Stomach smooth muscle (tissue), 2 donors: Measurements from ENCODE around the gene CCDC34.

ENCODE experiments used
- H3K27ac ChIP-seq: one replicate; pipeline ENCODE4 v1.7.0; 2013; ENCODE audit warnings: mild to moderate bottlenecking, low read length, inconsistent platforms
- H3K27me3 ChIP-seq, 2 donors: one replicate each; pipeline ENCODE4 v1.7.0; 2013; ENCODE audit warnings: low read length in 2 of 2; ENCODE audit not compliant: insufficient read depth in 2 of 2, control insufficient read depth in 1 of 2
- H3K36me3 ChIP-seq, 2 donors: one replicate each; pipeline ENCODE4 v1.7.0; 2013; ENCODE audit warnings: low read length in 2 of 2; ENCODE audit not compliant: control insufficient read depth in 2 of 2, insufficient read depth in 2 of 2
- H3K4me1 ChIP-seq: one replicate; pipeline ENCODE4 v1.7.0; 2013; ENCODE audit warnings: low read length; ENCODE audit not compliant: control insufficient read depth, insufficient read depth
- H3K4me3 ChIP-seq, 2 donors: one replicate each; pipeline ENCODE4 v1.7.0; 2013; ENCODE audit warnings: low read length in 2 of 2
- H3K9ac ChIP-seq, 2 donors: one replicate each; pipeline ENCODE4 v1.7.0; 2013; ENCODE audit warnings: low read length in 2 of 2, mild to moderate bottlenecking in 1 of 2
- H3K9me3 ChIP-seq, 2 donors: one replicate each; pipeline ENCODE4 v1.7.0; 2013; ENCODE audit warnings: low read length in 2 of 2; ENCODE audit not compliant: control insufficient read depth in 2 of 2
- donor health status: healthy.
- donor health status: Pancreatic carcinoma.

The CCDC34 gene

GRCh38 chr11:27291302-27291889 is 71.6 kb downstream of the CCDC34 start:
- Histone ChIP-seq H3K27ac (no peak overlapping the region), H3K36me3 (no peaks in the 10 kb centered on the region), H3K9ac (no peak overlapping the region), H3K27me3 (no peaks in the 10 kb centered on the region), H3K9me3 (no peaks in the 10 kb centered on the region), H3K4me3 (no peak overlapping the region), H3K4me1 (no peaks in the 10 kb centered on the region)

- Histone ChIP-seq H3K9me3 (no peaks in the 10 kb centered on the region), H3K36me3 (no peaks in the 10 kb centered on the region), H3K4me3 (no peak overlapping the region), H3K27me3 (no peaks in the 10 kb centered on the region), H3K9ac (no peak overlapping the region), H3K27ac (no peak overlapping the region), H3K4me1 (no peaks in the 10 kb centered on the region)
Measured at GRCh38 chr11:27290261-27291050, 72.6 kb downstream of the CCDC34 start.
